GM10266 (cell line): ENCODE results near the gene GORASP1.

Source experiments
- DNase-seq: peaks from one replicate; pipeline ENCODE4 v3.0.0; 2012; ENCODE audit errors: extremely low spot score
- CTCF ChIP-seq: IDR thresholded peaks from 2 replicates; pipeline ENCODE4 v1.5.1; 2012; ENCODE audit warnings: mild to moderate bottlenecking, low read depth; ENCODE audit not compliant: control insufficient read depth, insufficient read depth; ENCODE audit errors: missing control alignments

Gene GORASP1

GRCh38 chr3:39104961-39105686 lies 2.3 kb downstream of the GORASP1 start:
- TF ChIP-seq CTCF, result no peak

DNA sequence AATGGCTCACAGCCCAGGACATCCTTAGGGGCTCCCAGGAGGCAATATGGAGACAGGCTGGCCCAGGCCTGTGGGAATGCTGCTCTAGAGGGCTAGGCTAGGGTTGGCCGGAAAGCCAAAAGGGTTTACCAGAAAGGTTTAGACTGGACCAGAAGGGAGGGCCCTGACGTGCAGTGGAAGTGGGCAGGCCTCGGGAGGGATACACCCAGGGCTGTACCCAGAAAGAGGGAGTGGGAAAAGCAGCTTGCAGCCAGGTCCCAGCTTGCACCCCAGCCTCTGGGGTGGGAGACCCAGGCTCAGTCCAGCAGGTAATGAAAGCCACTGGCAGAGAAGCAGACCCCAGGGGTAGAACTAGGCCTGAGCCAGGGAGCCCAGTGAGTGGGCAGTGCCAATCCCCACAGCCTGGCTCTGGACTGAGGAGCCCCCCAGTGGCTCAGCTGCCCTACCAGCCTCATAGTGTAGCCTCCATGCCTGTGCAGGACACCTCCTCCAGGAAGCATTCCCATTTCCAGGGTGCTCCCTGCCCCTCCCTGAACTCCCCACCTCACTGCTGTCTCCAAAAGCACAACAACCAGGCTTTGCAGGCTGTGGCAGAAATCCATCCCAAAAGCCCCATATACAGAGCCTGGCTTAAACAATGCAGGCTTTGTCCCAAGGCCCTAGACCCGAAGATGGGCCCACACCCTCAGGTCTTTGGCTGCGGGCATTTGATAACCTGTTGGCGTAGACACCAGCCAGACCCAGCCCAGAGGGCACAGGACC lies 3.5 kb downstream of the GORASP1 start:
- no peak for DNase-seq
- TF ChIP-seq CTCF, result no peak

More at GRCh38 chr3:39104961-39105686, 2.3 kb downstream of the GORASP1 start:
- DNase-seq, result no peak

DNA sequence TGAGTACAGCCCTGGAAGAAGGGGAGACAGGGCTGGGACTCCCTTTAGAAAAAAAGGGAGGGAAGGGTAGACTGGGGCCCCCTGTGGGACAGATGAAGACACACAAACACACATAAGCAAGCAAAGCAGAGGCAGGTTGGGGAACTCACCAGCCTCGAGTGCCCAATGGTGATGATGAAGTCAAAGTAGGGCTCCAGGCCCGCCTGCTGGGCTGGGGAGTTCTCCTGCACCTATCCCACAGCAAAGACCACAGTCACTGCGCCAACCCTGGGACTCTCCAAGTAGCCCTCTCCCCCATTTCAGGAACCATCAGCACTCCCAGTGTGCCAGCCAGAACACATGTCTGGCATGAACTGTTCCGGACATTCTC lies 4.1 kb downstream of the GORASP1 start:
- no peak for DNase-seq
- peak; percentile 10 for TF ChIP-seq CTCF

DNA sequence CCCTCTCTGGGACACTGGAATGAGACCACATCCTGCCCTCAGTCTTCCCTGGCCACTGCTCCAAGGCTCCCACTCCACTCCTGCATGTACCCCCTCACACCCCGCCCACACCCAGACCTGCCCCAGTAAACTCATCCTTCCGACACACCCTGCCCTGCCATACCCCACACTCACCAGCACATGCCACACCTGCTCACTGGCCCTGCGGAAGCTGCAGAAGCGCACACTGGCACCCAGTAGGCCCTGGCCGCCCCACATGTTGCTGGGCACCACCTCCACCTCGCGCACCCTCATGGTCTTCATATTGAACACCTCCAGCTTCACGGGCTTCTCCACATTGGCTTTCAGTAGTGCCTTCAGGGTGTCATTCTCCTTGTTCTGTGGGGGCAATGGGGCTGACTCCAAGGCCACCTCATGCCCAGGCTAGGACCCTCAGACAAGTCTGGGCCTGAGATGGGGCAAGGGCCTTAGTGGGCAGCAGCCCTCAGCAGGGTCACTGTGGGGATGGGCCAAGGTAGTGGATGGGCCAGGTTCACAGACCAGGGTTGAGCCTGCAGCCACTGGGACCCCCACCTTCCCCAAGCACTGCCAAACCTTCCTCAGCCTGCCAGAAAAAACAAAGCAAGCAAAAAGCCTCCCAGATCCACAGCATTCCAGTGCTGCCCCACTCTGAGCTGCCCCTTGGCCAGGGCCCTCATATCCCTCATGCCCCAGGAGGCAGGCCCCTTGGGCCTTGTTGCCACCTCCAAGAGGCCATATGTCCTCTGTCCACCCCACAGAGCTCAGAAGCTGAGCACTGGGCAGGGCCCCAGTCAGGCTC lies 4.7 kb downstream of the GORASP1 start:
- no peak for TF ChIP-seq CTCF
- DNase-seq, result no peak

- peak; percentile 79 for DNase-seq
- TF ChIP-seq CTCF, result peak; percentile 81
Measured at GRCh38 chr3:39101022-39101689, 6.3 kb downstream of the GORASP1 start.

- no peak for DNase-seq
- no peak for TF ChIP-seq CTCF
Measured at GRCh38 chr3:39100500-39100886, 6.9 kb downstream of the GORASP1 start.
